ENCODE data around the gene PPARA.
A peak's percentile ranks its signal among the peaks of the same experiment; 100 is the strongest.

DNA sequence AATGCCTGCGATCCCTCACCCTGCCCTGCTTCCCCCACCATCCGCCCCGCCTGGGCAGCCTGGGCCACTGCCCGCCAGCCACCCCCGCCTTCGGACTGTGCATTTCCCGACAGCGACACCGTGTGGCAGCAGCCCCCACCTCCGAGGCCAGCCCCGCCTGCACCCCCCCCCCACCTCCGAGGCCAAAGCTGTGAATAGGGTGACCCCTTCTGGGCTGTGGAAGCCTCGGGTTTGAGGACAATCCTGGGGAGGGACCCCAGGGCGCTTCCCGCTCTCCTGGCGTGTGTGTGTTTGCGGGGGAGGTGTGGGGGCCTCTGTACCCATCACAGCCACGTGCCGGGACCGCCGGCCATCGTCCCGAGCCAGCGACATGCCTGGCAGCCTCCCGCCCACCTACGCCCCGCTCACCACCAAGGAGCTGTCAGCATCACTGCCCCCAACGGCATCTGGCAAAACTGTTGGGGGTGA, 33.8 kb upstream of the PPARA start:
- TF ChIP-seq, protein P1, sequence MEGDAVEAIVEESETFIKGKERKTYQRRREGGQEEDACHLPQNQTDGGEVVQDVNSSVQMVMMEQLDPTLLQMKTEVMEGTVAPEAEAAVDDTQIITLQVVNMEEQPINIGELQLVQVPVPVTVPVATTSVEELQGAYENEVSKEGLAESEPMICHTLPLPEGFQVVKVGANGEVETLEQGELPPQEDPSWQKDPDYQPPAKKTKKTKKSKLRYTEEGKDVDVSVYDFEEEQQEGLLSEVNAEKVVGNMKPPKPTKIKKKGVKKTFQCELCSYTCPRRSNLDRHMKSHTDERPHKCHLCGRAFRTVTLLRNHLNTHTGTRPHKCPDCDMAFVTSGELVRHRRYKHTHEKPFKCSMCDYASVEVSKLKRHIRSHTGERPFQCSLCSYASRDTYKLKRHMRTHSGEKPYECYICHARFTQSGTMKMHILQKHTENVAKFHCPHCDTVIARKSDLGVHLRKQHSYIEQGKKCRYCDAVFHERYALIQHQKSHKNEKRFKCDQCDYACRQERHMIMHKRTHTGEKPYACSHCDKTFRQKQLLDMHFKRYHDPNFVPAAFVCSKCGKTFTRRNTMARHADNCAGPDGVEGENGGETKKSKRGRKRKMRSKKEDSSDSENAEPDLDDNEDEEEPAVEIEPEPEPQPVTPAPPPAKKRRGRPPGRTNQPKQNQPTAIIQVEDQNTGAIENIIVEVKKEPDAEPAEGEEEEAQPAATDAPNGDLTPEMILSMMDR (conservative IDR thresholded peaks at IDR 0.05; ENCODE audit: low read depth in 2 of 2), result peak; percentile 74 to 91
- no peak for TF ChIP-seq EZH2 (IDR thresholded peaks at IDR 0.05; ENCODE audit: low read depth, unreplicated experiment)
- no peak for TF ChIP-seq REST (IDR thresholded peaks at IDR 0.05; ENCODE audit: unreplicated experiment)
- no peak for TF ChIP-seq JUNB (IDR thresholded peaks at IDR 0.05; ENCODE audit: unreplicated experiment)
- TF ChIP-seq EZH2phosphoT487 (IDR thresholded peaks at IDR 0.05; ENCODE audit: unreplicated experiment), result no peak
- TF ChIP-seq POLR2AphosphoS5 (IDR thresholded peaks at IDR 0.05; ENCODE audit: low read depth), result no peak
- TF ChIP-seq CREB1 (CRISPR knock-in tag; IDR thresholded peaks at IDR 0.05; ENCODE audit: low read depth), result no peak
- TF ChIP-seq STAT1 (IDR thresholded peaks at IDR 0.05; ENCODE audit: unreplicated experiment), result no peak
- TF ChIP-seq ZNF331 (CRISPR knock-in tag; IDR thresholded peaks at IDR 0.05; ENCODE audit: low read depth), result no peak
- TF ChIP-seq, protein P2, sequence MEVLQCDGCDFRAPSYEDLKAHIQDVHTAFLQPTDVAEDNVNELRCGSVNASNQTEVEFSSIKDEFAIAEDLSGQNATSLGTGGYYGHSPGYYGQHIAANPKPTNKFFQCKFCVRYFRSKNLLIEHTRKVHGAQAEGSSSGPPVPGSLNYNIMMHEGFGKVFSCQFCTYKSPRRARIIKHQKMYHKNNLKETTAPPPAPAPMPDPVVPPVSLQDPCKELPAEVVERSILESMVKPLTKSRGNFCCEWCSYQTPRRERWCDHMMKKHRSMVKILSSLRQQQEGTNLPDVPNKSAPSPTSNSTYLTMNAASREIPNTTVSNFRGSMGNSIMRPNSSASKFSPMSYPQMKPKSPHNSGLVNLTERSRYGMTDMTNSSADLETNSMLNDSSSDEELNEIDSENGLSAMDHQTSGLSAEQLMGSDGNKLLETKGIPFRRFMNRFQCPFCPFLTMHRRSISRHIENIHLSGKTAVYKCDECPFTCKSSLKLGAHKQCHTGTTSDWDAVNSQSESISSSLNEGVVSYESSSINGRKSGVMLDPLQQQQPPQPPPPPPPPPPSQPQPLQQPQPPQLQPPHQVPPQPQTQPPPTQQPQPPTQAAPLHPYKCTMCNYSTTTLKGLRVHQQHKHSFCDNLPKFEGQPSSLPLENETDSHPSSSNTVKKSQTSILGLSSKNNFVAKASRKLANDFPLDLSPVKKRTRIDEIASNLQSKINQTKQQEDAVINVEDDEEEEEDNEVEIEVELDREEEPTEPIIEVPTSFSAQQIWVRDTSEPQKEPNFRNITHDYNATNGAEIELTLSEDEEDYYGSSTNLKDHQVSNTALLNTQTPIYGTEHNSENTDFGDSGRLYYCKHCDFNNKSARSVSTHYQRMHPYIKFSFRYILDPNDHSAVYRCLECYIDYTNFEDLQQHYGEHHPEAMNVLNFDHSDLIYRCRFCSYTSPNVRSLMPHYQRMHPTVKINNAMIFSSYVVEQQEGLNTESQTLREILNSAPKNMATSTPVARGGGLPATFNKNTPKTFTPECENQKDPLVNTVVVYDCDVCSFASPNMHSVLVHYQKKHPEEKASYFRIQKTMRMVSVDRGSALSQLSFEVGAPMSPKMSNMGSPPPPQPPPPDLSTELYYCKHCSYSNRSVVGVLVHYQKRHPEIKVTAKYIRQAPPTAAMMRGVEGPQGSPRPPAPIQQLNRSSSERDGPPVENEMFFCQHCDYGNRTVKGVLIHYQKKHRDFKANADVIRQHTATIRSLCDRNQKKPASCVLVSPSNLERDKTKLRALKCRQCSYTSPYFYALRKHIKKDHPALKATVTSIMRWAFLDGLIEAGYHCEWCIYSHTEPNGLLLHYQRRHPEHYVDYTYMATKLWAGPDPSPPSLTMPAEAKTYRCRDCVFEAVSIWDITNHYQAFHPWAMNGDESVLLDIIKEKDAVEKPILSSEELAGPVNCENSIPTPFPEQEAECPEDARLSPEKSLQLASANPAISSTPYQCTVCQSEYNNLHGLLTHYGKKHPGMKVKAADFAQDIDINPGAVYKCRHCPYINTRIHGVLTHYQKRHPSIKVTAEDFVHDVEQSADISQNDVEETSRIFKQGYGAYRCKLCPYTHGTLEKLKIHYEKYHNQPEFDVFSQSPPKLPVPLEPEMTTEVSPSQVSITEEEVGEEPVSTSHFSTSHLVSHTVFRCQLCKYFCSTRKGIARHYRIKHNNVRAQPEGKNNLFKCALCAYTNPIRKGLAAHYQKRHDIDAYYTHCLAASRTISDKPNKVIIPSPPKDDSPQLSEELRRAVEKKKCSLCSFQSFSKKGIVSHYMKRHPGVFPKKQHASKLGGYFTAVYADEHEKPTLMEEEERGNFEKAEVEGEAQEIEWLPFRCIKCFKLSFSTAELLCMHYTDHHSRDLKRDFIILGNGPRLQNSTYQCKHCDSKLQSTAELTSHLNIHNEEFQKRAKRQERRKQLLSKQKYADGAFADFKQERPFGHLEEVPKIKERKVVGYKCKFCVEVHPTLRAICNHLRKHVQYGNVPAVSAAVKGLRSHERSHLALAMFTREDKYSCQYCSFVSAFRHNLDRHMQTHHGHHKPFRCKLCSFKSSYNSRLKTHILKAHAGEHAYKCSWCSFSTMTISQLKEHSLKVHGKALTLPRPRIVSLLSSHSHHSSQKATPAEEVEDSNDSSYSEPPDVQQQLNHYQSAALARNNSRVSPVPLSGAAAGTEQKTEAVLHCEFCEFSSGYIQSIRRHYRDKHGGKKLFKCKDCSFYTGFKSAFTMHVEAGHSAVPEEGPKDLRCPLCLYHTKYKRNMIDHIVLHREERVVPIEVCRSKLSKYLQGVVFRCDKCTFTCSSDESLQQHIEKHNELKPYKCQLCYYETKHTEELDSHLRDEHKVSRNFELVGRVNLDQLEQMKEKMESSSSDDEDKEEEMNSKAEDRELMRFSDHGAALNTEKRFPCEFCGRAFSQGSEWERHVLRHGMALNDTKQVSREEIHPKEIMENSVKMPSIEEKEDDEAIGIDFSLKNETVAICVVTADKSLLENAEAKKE (CRISPR knock-in tag; IDR thresholded peaks at IDR 0.05), result no peak
- TF ChIP-seq, protein P3, sequence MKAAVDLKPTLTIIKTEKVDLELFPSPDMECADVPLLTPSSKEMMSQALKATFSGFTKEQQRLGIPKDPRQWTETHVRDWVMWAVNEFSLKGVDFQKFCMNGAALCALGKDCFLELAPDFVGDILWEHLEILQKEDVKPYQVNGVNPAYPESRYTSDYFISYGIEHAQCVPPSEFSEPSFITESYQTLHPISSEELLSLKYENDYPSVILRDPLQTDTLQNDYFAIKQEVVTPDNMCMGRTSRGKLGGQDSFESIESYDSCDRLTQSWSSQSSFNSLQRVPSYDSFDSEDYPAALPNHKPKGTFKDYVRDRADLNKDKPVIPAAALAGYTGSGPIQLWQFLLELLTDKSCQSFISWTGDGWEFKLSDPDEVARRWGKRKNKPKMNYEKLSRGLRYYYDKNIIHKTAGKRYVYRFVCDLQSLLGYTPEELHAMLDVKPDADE (IDR thresholded peaks at IDR 0.05), result no peak
- TF ChIP-seq NANOG (IDR thresholded peaks at IDR 0.05; ENCODE audit: borderline replicate concordance), result no peak

Measured in GM23338 (cell line).